ENCODE measurements around the gene MDP1. TPM values are rescaled to one million over a fixed set of nuclear protein-coding genes. Genes with fewer than 3 reads are reported as not detected.

The MDP1 gene
- total and polyA plus RNA-seq, 7 donors = 6.2 to 19.7 (median 13.0) TPM

DNA sequence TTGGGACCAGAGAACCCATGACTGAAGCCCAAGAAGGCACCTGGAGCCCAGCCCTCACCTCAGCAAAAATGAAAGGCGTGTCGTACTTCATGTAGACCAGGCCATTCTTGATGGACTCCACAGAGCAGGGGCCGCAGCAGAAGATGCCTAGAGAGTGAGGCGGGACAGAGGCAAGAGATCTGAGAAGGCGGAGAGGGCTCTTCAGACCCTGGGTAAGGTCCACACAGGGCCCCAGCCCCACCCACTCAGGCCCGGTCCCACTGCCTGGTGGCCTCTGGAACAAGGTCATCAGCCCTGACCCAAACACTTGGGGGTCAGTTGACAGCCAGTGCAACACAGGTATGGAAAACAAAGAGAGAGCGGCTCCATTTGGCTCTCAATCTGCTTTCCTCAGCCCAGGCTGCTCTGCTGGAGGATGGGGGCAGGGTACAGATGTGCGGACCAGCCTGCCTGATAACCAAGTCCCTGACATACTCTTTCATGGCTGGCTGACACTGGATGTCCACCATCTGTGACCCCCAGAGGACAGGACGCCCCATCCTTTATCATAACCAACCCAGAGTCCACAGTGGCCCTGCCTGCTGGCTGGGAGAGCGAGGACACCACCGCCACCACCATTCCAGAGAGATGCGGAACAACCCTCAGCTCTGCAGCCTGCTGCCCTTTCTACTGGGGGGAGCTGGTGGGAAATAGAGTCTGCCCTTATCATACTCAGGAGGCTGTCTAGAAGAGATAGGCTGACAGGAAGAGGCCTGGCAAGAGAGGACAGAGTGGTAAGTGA is 40.3 kb upstream of the MDP1 start:
- Histone ChIP-seq H3K27ac (no peak overlapping the region), H3K27me3 (ENCODE audit: insufficient read depth in 3 of 3, low read length in 2 of 3) (no peaks in the 10 kb centered on the region), H3K9me3 (no peaks in the 10 kb centered on the region), H3K4me1 (no peaks in the 10 kb centered on the region), H3K4me3 (no peak overlapping the region), H3K36me3 (ENCODE audit: insufficient read depth in 1 of 2, low read depth in 1 of 2) (no peaks in the 10 kb centered on the region)
- intact Hi-C loops (cut with DNase I) = no loop called here
- 91 to 96% (median 95%) methylated on average over 12 of the region's 12 CpGs for WGBS, 3 donors
- TF ChIP-seq, protein P1, sequence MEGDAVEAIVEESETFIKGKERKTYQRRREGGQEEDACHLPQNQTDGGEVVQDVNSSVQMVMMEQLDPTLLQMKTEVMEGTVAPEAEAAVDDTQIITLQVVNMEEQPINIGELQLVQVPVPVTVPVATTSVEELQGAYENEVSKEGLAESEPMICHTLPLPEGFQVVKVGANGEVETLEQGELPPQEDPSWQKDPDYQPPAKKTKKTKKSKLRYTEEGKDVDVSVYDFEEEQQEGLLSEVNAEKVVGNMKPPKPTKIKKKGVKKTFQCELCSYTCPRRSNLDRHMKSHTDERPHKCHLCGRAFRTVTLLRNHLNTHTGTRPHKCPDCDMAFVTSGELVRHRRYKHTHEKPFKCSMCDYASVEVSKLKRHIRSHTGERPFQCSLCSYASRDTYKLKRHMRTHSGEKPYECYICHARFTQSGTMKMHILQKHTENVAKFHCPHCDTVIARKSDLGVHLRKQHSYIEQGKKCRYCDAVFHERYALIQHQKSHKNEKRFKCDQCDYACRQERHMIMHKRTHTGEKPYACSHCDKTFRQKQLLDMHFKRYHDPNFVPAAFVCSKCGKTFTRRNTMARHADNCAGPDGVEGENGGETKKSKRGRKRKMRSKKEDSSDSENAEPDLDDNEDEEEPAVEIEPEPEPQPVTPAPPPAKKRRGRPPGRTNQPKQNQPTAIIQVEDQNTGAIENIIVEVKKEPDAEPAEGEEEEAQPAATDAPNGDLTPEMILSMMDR (IDR thresholded peaks at IDR 0.05) = no peak
- DNase-seq = no peak
- no peak for ATAC-seq

DNA sequence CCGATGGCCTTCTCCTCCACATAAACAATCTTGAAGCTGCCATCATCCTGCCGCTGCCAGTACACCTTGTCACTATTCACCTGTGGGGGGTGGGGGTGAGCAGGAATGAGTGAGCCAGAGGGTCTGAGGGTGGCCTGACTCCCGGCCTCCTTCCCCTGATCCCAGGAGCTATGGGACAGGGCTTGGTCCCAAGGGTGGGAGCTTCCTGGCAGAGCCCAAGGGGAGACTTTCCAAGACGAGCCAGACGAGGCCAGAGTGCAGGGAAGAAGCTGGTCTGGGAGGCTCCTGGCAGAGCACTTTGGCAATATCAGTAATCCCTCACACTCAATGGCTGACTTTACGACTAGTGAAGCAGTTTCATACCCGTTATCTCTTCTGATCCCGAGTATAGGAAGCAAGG is 39.6 kb upstream of the MDP1 start:
- Histone ChIP-seq H3K27me3 (ENCODE audit: insufficient read depth in 3 of 3, low read length in 2 of 3) (no peaks in the 10 kb centered on the region), H3K4me1 (no peaks in the 10 kb centered on the region), H3K36me3 (ENCODE audit: insufficient read depth in 1 of 2, low read depth in 1 of 2) (no peaks in the 10 kb centered on the region), H3K9me3 (no peaks in the 10 kb centered on the region), H3K4me3 (no peak overlapping the region), H3K27ac (no peak overlapping the region)
- intact Hi-C loops (cut with DNase I) = no loop called here
- ATAC-seq = no peak
- no peak for DNase-seq
- TF ChIP-seq, protein P1 (IDR thresholded peaks at IDR 0.05) = no peak
- 87 to 91% (median 87%) methylated on average over 8 of the region's 8 CpGs for WGBS, 3 donors

DNA sequence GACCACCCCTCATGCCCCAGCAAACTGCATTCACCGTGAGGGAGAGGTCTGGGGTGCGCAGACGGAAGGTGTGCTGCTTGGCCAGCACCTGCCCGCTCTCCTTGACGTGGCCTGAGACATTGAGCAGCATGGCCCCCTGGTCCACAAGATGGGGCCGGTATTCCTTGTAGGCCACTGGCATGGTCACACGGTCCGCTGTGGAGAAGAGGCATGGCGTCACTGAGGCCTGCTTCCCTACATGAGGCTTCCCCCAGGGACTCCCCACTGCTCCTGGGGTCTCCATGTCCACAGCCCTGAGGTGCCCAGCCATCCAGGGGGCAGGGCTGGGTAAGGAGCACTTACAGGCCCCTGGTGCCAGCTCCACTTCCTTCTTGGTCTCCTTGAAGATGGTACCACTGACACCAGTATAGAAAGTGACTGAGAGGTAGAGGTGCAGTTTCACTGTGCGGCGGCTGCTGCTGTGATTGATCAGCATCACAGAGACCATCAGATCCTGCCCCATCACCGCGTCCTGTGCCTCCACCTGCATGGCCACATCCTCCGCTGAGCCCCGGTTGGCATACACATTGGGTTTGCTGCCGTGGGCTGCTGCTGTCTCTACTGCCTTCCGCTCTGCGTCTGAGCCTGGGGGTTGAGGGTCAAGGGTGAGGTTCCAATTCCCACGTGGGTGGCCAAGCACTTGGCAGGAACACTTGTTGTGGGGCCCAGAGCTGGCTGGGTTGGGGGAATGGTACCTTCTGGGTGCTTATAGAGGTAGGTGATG is 38.9 kb upstream of the MDP1 start:
- Histone ChIP-seq H3K4me1 (no peaks in the 10 kb centered on the region), H3K36me3 (ENCODE audit: insufficient read depth in 1 of 2, low read depth in 1 of 2) (no peaks in the 10 kb centered on the region), H3K4me3 (no peak overlapping the region), H3K27me3 (ENCODE audit: insufficient read depth in 3 of 3, low read length in 2 of 3) (no peaks in the 10 kb centered on the region), H3K27ac (no peak overlapping the region), H3K9me3 (no peaks in the 10 kb centered on the region)
- DNase-seq = no peak
- 89 to 94% (median 91%) methylated on average over 19 of the region's 19 CpGs for WGBS, 3 donors
- TF ChIP-seq, protein P1 (IDR thresholded peaks at IDR 0.05) = no peak
- intact Hi-C loops (cut with DNase I) = no loop called here
- ATAC-seq = no peak

DNA sequence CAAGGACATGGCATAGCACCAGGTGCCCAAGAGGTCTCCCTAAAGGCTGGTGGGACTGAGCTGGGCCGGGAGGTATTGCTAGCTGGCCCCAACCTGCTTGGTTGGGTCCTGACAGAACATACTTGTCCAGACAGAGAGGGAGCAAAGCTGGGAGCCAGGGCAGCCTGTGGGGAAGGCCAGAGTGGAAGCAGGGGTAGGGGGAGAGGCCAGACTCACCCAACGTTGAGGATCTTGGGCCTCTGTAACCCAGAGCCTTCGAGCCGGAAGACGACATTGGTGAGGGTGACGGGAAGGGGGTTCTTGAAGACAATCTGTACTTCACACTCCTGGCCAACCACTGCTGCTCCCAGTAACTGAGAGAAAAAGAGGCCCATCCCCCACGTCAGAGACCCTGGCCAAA is 38.1 kb upstream of the MDP1 start:
- DNase-seq (no peak), ATAC-seq (no peak)
- Histone ChIP-seq H3K4me1 (no peaks in the 10 kb centered on the region), H3K27me3 (ENCODE audit: insufficient read depth in 3 of 3, low read length in 2 of 3) (no peaks in the 10 kb centered on the region), H3K36me3 (ENCODE audit: insufficient read depth in 1 of 2, low read depth in 1 of 2) (no peaks in the 10 kb centered on the region), H3K27ac (no peak overlapping the region), H3K4me3 (no peak overlapping the region), H3K9me3 (no peaks in the 10 kb centered on the region)
- WGBS, 3 donors = 85 to 87% (median 86%) methylated on average over 7 of the region's 7 CpGs
- intact Hi-C loops (cut with DNase I) = no loop called here
- TF ChIP-seq, protein P1 (IDR thresholded peaks at IDR 0.05) = no peak
